K562 (cell line): ENCODE measurements around the gene VAMP8. TPM values are rescaled to one million over a fixed set of nuclear protein-coding genes. Genes with fewer than 3 reads are reported as not detected.
A peak's percentile ranks its signal among the peaks of the same experiment; 100 is the strongest.

Experiments used
- CC2D1A ChIP-seq: fragments of 450-650 bp; IDR thresholded peaks from 2 replicates; pipeline ENCODE4 v1.6.1; 2017; ENCODE audit warnings: mild to moderate bottlenecking
- CCAR2 ChIP-seq: fragments of 200-400 bp; formaldehyde crosslinking; IDR thresholded peaks from 2 replicates; pipeline ENCODE4 v1.6.1; 2017; ENCODE audit warnings: mild to moderate bottlenecking, low read depth, low read length
- CEBPB ChIP-seq: fragments of 450-650 bp; IDR thresholded peaks from 2 replicates; pipeline ENCODE4 v1.6.1; 2016; ENCODE audit warnings: missing genetic modification characterization, missing compliant biosample characterization
- CHD4 ChIP-seq: fragments of 200-600 bp; sonication (generic); IDR thresholded peaks from 3 replicates; pipeline ENCODE4 v1.6.1; 2012; ENCODE audit warnings: low read depth, mild to moderate bottlenecking, mixed read lengths, low read length, inconsistent platforms; ENCODE audit not compliant: insufficient read depth, insufficient replicate concordance, poor library complexity, severe bottlenecking
- CREB3L1 ChIP-seq: fragments of 450-650 bp; IDR thresholded peaks from 2 replicates; pipeline ENCODE4 v1.6.1; 2014; ENCODE audit warnings: low read depth, mild to moderate bottlenecking, moderate library complexity, borderline replicate concordance
- EHMT2 ChIP-seq: fragments of 450-650 bp; IDR thresholded peaks from 2 replicates; pipeline ENCODE4 v1.6.1; 2018; ENCODE audit warnings: antibody characterized with exemption
- FOSL1 ChIP-seq: fragments of 200-800 bp; sonication (Bioruptor generic); conservative IDR thresholded peaks from 2 replicates; pipeline ENCODE4 v1.6.1; 2016; ENCODE audit warnings: missing genetic modification characterization, missing compliant biosample characterization
- HOXB6 ChIP-seq: fragments of 250-450 bp; sonication (Bioruptor Pico); IDR thresholded peaks from 2 replicates; pipeline ENCODE4 v1.5.1; 2022; ENCODE audit warnings: mild to moderate bottlenecking, borderline replicate concordance
- MNT ChIP-seq, 2 experiments: fragments of 450-650 bp; conservative IDR thresholded peaks; 2 replicates each; pipeline ENCODE4 v1.6.1; 2017; ENCODE audit warnings: mild to moderate bottlenecking in 2 of 2, moderate library complexity in 2 of 2
- NCOA1 ChIP-seq: fragments of 450-650 bp; IDR thresholded peaks from 2 replicates; pipeline ENCODE4 v1.6.1; 2016; ENCODE audit warnings: low read depth
- NCOA4 ChIP-seq: fragments of 450-650 bp; IDR thresholded peaks from 2 replicates; pipeline ENCODE4 v1.6.1; 2018; ENCODE audit warnings: mild to moderate bottlenecking; ENCODE audit not compliant: partially characterized antibody
- PHB ChIP-seq: fragments of 250-450 bp; sonication (Bioruptor Pico); IDR thresholded peaks from 2 replicates; pipeline ENCODE4 v1.5.0; 2021
- RREB1 ChIP-seq: fragments of 250-450 bp; sonication (Bioruptor Pico); IDR thresholded peaks from 2 replicates; pipeline ENCODE4 v1.4.0; 2020
- SAP30 ChIP-seq: fragments of 200-600 bp; sonication (generic); IDR thresholded peaks from 2 replicates; pipeline ENCODE4 v1.6.1; 2012; ENCODE audit warnings: borderline replicate concordance, low read depth, mild to moderate bottlenecking, moderate library complexity, low read length, control low read depth, inconsistent platforms; ENCODE audit not compliant: insufficient read depth, poor library complexity, severe bottlenecking
- ZBTB49 ChIP-seq: sonication (generic); formaldehyde crosslinking; IDR thresholded peaks from 2 replicates; pipeline ENCODE4 v1.8.0; 2022; ENCODE audit warnings: missing genetic modification reagents, mild to moderate bottlenecking, borderline replicate concordance
- polyA plus RNA-seq, 8 experiments: library from polyadenylated mRNA; depleted of rRNA in 4 of 8; stranded (reverse) in 5 of 8; unstranded in 3 of 8; fragments of >200 nt; fragmentation: Nextera tagmentation in 2 of 8; fragmentation: Illumina TruSeq in 1 of 8; extraction: Ambion mirVana in 2 of 8; extraction: Trizol in 1 of 8; gene quantifications; 2 replicates each; pipeline versions ENCODE4 v1.2.1 to v1.2.3, GENCODE V29; 2011 to 2014; ENCODE audit warnings: inconsistent platforms in 1 of 8, missing spikeins in 1 of 8
- total RNA-seq, 7 experiments: library from RNA; depleted of rRNA in 6 of 7; stranded (reverse); fragments of >200 nt in 6 of 7; fragmentation: Illumina TruSeq in 2 of 7; extraction: Trizol in 2 of 7; gene quantifications; 2 replicates each; pipeline versions ENCODE4 v1.2.1 to v1.2.3, GENCODE V29; 2011 to 2021; ENCODE audit warnings: low replicate concordance in 1 of 7

Gene VAMP8
- total and polyA plus RNA-seq, 9 of the 15 experiments (the other 6 are each of a cell fraction or from before 2014, with no cell fraction given): 107 to 571 (median 248) TPM

- no peak for TF ChIP-seq CREB3L1
- no peak for TF ChIP-seq EHMT2
- TF ChIP-seq ZBTB49: no peak
- peak; percentile 27; the same call in 1 of the 2 replicates for TF ChIP-seq PHB (CRISPR knock-in tag)
- no peak for TF ChIP-seq CC2D1A
- peak; percentile 67 for TF ChIP-seq CEBPB (tag)
- TF ChIP-seq CCAR2: no peak
- TF ChIP-seq SAP30: no peak
- no peak for TF ChIP-seq RREB1 (CRISPR knock-in tag)
- TF ChIP-seq NCOA1: no peak
- no peak for TF ChIP-seq CHD4
- TF ChIP-seq NCOA4: no peak
- no peak for TF ChIP-seq MNT (conservative IDR thresholded peaks at IDR 0.05)
- TF ChIP-seq FOSL1 (tag): no peak
- TF ChIP-seq HOXB6 (CRISPR knock-in tag): no peak
Measured at GRCh38 chr2:85577386-85578242, at the start of gene VAMP8 (continued).
